Ishikawa (cell line): ENCODE data around the gene PHC1.

Experiments used
- CEBPB ChIP-seq: IDR thresholded peaks from 2 replicates; pipeline ENCODE4 v1.6.1; 2012
- CREB1 ChIP-seq: IDR thresholded peaks from 2 replicates; pipeline ENCODE4 v1.6.1; 2012; ENCODE audit warnings: low read depth
- EP300 ChIP-seq: IDR thresholded peaks from 2 replicates; pipeline ENCODE4 v1.6.1; 2012; ENCODE audit warnings: borderline replicate concordance
- MAX ChIP-seq: IDR thresholded peaks from 2 replicates; pipeline ENCODE4 v1.6.1; 2012
- NFIC ChIP-seq: IDR thresholded peaks from 2 replicates; pipeline ENCODE4 v1.6.1; 2012
- RAD21 ChIP-seq: IDR thresholded peaks from 2 replicates; pipeline ENCODE4 v1.6.1; 2012; ENCODE audit warnings: low read depth
- TAF1 ChIP-seq: IDR thresholded peaks from 2 replicates; pipeline ENCODE4 v1.6.1; 2012; ENCODE audit warnings: low read depth, mild to moderate bottlenecking
- TCF12 ChIP-seq: IDR thresholded peaks from 2 replicates; pipeline ENCODE4 v1.6.1; 2012; ENCODE audit warnings: low read depth
- TEAD4 ChIP-seq: IDR thresholded peaks from 2 replicates; pipeline ENCODE4 v1.6.1; 2012
- YY1 ChIP-seq: IDR thresholded peaks from 2 replicates; pipeline ENCODE4 v1.6.1; 2012; ENCODE audit warnings: low read depth
- ZBTB7A ChIP-seq: IDR thresholded peaks from 2 replicates; pipeline ENCODE4 v1.6.1; 2012; ENCODE audit warnings: low read depth
- TF ChIP-seq, protein P1 (sequence below): IDR thresholded peaks from 2 replicates; pipeline ENCODE4 v1.6.1; 2012; ENCODE audit warnings: low read depth, mild to moderate bottlenecking
- TF ChIP-seq, protein P2 (sequence below): IDR thresholded peaks from 2 replicates; pipeline ENCODE4 v1.6.1; 2012

DNA sequence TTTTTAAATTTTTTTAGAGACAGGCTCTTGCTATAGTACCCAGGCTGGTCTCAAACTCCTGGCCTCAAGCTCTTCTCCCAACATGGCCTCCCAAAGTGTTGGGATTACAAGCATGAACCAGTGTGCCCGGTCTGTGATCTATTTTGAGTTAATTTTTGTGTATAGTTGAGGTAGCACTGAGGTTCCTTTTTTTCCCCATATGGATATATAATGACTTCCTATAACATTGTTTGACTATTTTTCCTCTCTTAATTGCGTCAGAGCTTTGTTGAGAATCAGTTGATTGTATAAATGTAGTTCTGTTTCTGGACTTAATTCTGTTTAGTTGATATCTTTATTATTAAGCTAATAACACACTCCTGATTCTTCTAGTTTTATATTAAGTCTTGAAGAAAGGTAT lies 43.8 kb downstream of the PHC1 start:
- TF ChIP-seq, protein P1, sequence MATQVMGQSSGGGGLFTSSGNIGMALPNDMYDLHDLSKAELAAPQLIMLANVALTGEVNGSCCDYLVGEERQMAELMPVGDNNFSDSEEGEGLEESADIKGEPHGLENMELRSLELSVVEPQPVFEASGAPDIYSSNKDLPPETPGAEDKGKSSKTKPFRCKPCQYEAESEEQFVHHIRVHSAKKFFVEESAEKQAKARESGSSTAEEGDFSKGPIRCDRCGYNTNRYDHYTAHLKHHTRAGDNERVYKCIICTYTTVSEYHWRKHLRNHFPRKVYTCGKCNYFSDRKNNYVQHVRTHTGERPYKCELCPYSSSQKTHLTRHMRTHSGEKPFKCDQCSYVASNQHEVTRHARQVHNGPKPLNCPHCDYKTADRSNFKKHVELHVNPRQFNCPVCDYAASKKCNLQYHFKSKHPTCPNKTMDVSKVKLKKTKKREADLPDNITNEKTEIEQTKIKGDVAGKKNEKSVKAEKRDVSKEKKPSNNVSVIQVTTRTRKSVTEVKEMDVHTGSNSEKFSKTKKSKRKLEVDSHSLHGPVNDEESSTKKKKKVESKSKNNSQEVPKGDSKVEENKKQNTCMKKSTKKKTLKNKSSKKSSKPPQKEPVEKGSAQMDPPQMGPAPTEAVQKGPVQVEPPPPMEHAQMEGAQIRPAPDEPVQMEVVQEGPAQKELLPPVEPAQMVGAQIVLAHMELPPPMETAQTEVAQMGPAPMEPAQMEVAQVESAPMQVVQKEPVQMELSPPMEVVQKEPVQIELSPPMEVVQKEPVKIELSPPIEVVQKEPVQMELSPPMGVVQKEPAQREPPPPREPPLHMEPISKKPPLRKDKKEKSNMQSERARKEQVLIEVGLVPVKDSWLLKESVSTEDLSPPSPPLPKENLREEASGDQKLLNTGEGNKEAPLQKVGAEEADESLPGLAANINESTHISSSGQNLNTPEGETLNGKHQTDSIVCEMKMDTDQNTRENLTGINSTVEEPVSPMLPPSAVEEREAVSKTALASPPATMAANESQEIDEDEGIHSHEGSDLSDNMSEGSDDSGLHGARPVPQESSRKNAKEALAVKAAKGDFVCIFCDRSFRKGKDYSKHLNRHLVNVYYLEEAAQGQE = no peak
- TF ChIP-seq NFIC = no peak
- TF ChIP-seq CREB1 = no peak
- TF ChIP-seq YY1 = no peak
- TF ChIP-seq TAF1 = no peak
- TF ChIP-seq EP300 = no peak
- no peak for TF ChIP-seq MAX
- TF ChIP-seq, protein P2, sequence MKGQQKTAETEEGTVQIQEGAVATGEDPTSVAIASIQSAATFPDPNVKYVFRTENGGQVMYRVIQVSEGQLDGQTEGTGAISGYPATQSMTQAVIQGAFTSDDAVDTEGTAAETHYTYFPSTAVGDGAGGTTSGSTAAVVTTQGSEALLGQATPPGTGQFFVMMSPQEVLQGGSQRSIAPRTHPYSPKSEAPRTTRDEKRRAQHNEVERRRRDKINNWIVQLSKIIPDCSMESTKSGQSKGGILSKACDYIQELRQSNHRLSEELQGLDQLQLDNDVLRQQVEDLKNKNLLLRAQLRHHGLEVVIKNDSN = no peak
- no peak for TF ChIP-seq RAD21
- TF ChIP-seq TEAD4 = no peak
- TF ChIP-seq CEBPB = no peak
- TF ChIP-seq ZBTB7A = no peak
- TF ChIP-seq TCF12 = no peak
